ENCODE results near the gene ZNF845. TPM values are rescaled to one million over a fixed set of nuclear protein-coding genes. Genes with fewer than 3 reads are reported as not detected.

The ZNF845 gene
- total and polyA plus RNA-seq, 2 experiments from 2014 or later = 5.5 to 22.1 TPM

DNA sequence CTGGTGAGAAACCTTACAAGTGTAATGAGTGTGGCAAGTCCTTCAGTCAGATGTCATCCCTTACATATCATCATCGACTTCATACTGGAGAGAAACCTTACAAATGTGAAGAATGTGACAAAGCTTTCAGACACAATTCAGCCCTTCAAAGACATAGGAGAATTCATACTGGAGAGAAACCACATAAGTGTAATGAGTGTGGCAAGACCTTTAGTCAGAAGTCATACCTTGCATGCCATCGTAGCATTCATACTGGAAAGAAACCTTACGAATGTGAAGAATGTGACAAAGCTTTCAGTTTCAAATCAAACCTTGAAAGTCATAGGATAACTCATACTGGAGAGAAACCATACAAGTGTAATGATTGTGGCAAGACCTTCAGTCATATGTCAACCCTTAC is 47.8 kb downstream of the ZNF845 start:
- Mint-ChIP-seq H3K27me3 (ENCODE audit: insufficient read depth, low read depth, poor library complexity) (no peaks in the 10 kb centered on the region), H3K36me3 (ENCODE audit: low read depth) (peaks cover 100% of the 10 kb centered on the region), H3K27ac (no peak overlapping the region), H3K4me1 (peaks cover 2% of the 10 kb centered on the region), H3K9me3 (peaks cover 66% of the 10 kb centered on the region), H3K4me3 (no peak overlapping the region)
- Histone ChIP-seq H3K27me3 (ENCODE audit: insufficient read depth) (no peaks in the 10 kb centered on the region), H3F3A (replicated peaks; ENCODE audit: low read depth) (no peaks in the 10 kb centered on the region; the same call in 1 of the 2 replicates), H3K9me2 (ENCODE audit: insufficient read depth) (no peaks in the 10 kb centered on the region), H2AFZ (no peak overlapping the region), H3K4me2 (no peak overlapping the region), H3K79me2 (replicated peaks; ENCODE audit: insufficient read depth) (peaks cover 9% of the 10 kb centered on the region), H3K4me1 (ENCODE audit: insufficient read depth) (peaks cover under 1% of the 10 kb centered on the region; the same call in 1 of the 2 replicates), H3K27ac (ENCODE audit: low read depth) (no peak overlapping the region), H4K20me1 (replicated peaks; ENCODE audit: insufficient read depth) (no peaks in the 10 kb centered on the region; the same call in 1 of the 2 replicates), H3K36me3 (ENCODE audit: insufficient read depth) (peaks cover 88% of the 10 kb centered on the region), H3K4me3 (no peak overlapping the region)
- TF ChIP-seq EZH2 (IDR thresholded peaks at IDR 0.05; ENCODE audit: low read depth, unreplicated experiment) = no peak
- no peak for TF ChIP-seq ZNF114 (CRISPR knock-in tag; IDR thresholded peaks at IDR 0.05)
- TF ChIP-seq CTCF (conservative IDR thresholded peaks at IDR 0.05; ENCODE audit: low read depth in 2 of 2) = no peak
- no peak for TF ChIP-seq POLR2AphosphoS5 (IDR thresholded peaks at IDR 0.05; ENCODE audit: low read depth)
- TF ChIP-seq, protein P1, sequence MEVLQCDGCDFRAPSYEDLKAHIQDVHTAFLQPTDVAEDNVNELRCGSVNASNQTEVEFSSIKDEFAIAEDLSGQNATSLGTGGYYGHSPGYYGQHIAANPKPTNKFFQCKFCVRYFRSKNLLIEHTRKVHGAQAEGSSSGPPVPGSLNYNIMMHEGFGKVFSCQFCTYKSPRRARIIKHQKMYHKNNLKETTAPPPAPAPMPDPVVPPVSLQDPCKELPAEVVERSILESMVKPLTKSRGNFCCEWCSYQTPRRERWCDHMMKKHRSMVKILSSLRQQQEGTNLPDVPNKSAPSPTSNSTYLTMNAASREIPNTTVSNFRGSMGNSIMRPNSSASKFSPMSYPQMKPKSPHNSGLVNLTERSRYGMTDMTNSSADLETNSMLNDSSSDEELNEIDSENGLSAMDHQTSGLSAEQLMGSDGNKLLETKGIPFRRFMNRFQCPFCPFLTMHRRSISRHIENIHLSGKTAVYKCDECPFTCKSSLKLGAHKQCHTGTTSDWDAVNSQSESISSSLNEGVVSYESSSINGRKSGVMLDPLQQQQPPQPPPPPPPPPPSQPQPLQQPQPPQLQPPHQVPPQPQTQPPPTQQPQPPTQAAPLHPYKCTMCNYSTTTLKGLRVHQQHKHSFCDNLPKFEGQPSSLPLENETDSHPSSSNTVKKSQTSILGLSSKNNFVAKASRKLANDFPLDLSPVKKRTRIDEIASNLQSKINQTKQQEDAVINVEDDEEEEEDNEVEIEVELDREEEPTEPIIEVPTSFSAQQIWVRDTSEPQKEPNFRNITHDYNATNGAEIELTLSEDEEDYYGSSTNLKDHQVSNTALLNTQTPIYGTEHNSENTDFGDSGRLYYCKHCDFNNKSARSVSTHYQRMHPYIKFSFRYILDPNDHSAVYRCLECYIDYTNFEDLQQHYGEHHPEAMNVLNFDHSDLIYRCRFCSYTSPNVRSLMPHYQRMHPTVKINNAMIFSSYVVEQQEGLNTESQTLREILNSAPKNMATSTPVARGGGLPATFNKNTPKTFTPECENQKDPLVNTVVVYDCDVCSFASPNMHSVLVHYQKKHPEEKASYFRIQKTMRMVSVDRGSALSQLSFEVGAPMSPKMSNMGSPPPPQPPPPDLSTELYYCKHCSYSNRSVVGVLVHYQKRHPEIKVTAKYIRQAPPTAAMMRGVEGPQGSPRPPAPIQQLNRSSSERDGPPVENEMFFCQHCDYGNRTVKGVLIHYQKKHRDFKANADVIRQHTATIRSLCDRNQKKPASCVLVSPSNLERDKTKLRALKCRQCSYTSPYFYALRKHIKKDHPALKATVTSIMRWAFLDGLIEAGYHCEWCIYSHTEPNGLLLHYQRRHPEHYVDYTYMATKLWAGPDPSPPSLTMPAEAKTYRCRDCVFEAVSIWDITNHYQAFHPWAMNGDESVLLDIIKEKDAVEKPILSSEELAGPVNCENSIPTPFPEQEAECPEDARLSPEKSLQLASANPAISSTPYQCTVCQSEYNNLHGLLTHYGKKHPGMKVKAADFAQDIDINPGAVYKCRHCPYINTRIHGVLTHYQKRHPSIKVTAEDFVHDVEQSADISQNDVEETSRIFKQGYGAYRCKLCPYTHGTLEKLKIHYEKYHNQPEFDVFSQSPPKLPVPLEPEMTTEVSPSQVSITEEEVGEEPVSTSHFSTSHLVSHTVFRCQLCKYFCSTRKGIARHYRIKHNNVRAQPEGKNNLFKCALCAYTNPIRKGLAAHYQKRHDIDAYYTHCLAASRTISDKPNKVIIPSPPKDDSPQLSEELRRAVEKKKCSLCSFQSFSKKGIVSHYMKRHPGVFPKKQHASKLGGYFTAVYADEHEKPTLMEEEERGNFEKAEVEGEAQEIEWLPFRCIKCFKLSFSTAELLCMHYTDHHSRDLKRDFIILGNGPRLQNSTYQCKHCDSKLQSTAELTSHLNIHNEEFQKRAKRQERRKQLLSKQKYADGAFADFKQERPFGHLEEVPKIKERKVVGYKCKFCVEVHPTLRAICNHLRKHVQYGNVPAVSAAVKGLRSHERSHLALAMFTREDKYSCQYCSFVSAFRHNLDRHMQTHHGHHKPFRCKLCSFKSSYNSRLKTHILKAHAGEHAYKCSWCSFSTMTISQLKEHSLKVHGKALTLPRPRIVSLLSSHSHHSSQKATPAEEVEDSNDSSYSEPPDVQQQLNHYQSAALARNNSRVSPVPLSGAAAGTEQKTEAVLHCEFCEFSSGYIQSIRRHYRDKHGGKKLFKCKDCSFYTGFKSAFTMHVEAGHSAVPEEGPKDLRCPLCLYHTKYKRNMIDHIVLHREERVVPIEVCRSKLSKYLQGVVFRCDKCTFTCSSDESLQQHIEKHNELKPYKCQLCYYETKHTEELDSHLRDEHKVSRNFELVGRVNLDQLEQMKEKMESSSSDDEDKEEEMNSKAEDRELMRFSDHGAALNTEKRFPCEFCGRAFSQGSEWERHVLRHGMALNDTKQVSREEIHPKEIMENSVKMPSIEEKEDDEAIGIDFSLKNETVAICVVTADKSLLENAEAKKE (CRISPR knock-in tag; IDR thresholded peaks at IDR 0.05) = no peak
- TF ChIP-seq EZH2phosphoT487 (IDR thresholded peaks at IDR 0.05; ENCODE audit: unreplicated experiment) = no peak
- TF ChIP-seq JUNB (IDR thresholded peaks at IDR 0.05; ENCODE audit: unreplicated experiment) = no peak
- no peak for TF ChIP-seq CREB1 (CRISPR knock-in tag; IDR thresholded peaks at IDR 0.05; ENCODE audit: low read depth)
- no peak for TF ChIP-seq STAT1 (IDR thresholded peaks at IDR 0.05; ENCODE audit: unreplicated experiment)
- TF ChIP-seq NANOG (IDR thresholded peaks at IDR 0.05; ENCODE audit: borderline replicate concordance) = no peak
- no peak for TF ChIP-seq ETS1 (IDR thresholded peaks at IDR 0.05)
- TF ChIP-seq, protein P2, sequence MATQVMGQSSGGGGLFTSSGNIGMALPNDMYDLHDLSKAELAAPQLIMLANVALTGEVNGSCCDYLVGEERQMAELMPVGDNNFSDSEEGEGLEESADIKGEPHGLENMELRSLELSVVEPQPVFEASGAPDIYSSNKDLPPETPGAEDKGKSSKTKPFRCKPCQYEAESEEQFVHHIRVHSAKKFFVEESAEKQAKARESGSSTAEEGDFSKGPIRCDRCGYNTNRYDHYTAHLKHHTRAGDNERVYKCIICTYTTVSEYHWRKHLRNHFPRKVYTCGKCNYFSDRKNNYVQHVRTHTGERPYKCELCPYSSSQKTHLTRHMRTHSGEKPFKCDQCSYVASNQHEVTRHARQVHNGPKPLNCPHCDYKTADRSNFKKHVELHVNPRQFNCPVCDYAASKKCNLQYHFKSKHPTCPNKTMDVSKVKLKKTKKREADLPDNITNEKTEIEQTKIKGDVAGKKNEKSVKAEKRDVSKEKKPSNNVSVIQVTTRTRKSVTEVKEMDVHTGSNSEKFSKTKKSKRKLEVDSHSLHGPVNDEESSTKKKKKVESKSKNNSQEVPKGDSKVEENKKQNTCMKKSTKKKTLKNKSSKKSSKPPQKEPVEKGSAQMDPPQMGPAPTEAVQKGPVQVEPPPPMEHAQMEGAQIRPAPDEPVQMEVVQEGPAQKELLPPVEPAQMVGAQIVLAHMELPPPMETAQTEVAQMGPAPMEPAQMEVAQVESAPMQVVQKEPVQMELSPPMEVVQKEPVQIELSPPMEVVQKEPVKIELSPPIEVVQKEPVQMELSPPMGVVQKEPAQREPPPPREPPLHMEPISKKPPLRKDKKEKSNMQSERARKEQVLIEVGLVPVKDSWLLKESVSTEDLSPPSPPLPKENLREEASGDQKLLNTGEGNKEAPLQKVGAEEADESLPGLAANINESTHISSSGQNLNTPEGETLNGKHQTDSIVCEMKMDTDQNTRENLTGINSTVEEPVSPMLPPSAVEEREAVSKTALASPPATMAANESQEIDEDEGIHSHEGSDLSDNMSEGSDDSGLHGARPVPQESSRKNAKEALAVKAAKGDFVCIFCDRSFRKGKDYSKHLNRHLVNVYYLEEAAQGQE (IDR thresholded peaks at IDR 0.05; ENCODE audit: unreplicated experiment) = no peak
- no peak for TF ChIP-seq ZNF331 (CRISPR knock-in tag; IDR thresholded peaks at IDR 0.05; ENCODE audit: low read depth)
- DNase-seq (ENCODE audit: low spot score) (no peak), ATAC-seq (no peak)

All from GM23338 (cell line).